Mucosa of descending colon (tissue), 3 donors: Measurements from ENCODE around the gene ITGA5. TPM values are rescaled to one million over a fixed set of nuclear protein-coding genes. Genes with fewer than 3 reads are reported as not detected.

Experiments
- ATAC-seq: fragments of 200-7000 bp; cut with Tn5 transposase; one replicate; pipeline ENCODE4 v1.9.1; 2020; ENCODE audit warnings: mild to moderate bottlenecking, moderate library complexity
- DNase-seq, 3 donors: peaks; one replicate each; pipeline ENCODE4 v3.0.0-alpha.2; 2020
- H3K36me3 ChIP-seq: fragments of 200-600 bp; one replicate; pipeline ENCODE4 v1.8.0; 2021; ENCODE audit warnings: low read depth, mild to moderate bottlenecking
- H3K4me1 ChIP-seq: fragments of 200-600 bp; one replicate; pipeline ENCODE4 v1.8.0; 2021; ENCODE audit warnings: low read depth, mild to moderate bottlenecking
- H3K4me3 ChIP-seq: fragments of 200-600 bp; one replicate; pipeline ENCODE4 v1.8.0; 2021; ENCODE audit warnings: mild to moderate bottlenecking
- H3K9me3 ChIP-seq: fragments of 200-600 bp; one replicate; pipeline ENCODE4 v1.8.0; 2021; ENCODE audit warnings: mild to moderate bottlenecking
- intact Hi-C, 2 donors: fragments of 100-400 bp; cut with DNase I in 1 of 2; cut with micrococcal nuclease in 1 of 2; formaldehyde crosslinking; loops; one replicate each; pipeline versions ENCODE4 v1.11.0 to v1.11.1; 2022; cut with DNase I, micrococcal nuclease
- total RNA-seq, 3 donors: library from RNA; stranded (reverse); fragmentation: NEBNext Ultra II Directional in 2 of 3; extraction: Animal tissue kit (Norgen Biotek cat#: 25700) in 2 of 3; gene quantifications; one replicate each; pipeline versions ENCODE4 v1.2.1 to v1.2.4, GENCODE V29; 2021 to 2023
- TF ChIP-seq, protein P1 (sequence below): fragments of 200-600 bp; IDR thresholded peaks from one replicate; pipeline ENCODE4 v1.8.0; 2022; ENCODE audit warnings: antibody characterized with exemption, mild to moderate bottlenecking
- donor health status: DM: no; HTN: no; CAD: no; lungs with moderate emphysema.
- donor health status: DM: no; HTN: no; CAD: no.
- donor health status: DM: no; HTN: yes; CAD: no.

The ITGA5 gene
- total RNA-seq, 3 donors from 2014 or later: 8.0 to 201 (median 61.8) TPM

DNA sequence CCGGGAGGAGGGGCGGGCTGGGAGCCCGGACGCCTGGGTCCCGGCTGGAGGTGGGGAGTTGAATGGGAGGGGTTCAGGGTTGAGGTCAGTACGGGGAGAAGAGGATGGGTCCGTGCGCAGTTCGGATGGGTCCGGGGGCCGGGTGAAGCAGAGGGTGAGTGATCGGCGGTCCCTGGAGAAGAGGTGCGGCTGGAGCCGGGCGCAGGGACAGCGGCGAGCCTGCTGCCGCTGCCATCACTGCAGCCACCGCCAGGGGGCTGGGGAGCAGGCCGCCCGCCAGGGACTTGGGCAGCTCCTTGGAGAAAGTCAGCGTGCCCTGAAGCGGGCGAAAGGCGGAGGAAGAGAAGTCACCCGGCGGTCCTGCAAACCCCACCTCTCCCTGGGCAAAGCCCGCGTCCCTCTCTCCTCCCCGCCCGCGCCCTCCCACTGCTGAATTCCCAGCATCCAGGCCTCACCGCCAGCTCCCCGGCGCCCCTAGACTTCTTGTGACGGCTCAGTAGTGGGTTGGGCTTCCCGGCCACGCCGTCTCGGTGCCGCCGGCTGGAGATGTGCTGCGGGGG, 48.8 kb downstream of the ITGA5 start:
- no peaks in the 10 kb centered on the region for H3K36me3 ChIP-seq
- ATAC-seq: peak; percentile 89
- intact Hi-C loops: no loop called here
- no peaks in the 10 kb centered on the region for H3K9me3 ChIP-seq
- peaks cover 16% of the 10 kb centered on the region for H3K4me1 ChIP-seq
- TF ChIP-seq, protein P1, sequence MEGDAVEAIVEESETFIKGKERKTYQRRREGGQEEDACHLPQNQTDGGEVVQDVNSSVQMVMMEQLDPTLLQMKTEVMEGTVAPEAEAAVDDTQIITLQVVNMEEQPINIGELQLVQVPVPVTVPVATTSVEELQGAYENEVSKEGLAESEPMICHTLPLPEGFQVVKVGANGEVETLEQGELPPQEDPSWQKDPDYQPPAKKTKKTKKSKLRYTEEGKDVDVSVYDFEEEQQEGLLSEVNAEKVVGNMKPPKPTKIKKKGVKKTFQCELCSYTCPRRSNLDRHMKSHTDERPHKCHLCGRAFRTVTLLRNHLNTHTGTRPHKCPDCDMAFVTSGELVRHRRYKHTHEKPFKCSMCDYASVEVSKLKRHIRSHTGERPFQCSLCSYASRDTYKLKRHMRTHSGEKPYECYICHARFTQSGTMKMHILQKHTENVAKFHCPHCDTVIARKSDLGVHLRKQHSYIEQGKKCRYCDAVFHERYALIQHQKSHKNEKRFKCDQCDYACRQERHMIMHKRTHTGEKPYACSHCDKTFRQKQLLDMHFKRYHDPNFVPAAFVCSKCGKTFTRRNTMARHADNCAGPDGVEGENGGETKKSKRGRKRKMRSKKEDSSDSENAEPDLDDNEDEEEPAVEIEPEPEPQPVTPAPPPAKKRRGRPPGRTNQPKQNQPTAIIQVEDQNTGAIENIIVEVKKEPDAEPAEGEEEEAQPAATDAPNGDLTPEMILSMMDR: peak; percentile 91
- peak; percentile 74 to 87 (median 86) for DNase-seq
- H3K4me3 ChIP-seq: no peak overlapping the region

- no peak for ATAC-seq
Observed at GRCh38 chr12:54369597-54370131, 49.4 kb downstream of the ITGA5 start.

DNA sequence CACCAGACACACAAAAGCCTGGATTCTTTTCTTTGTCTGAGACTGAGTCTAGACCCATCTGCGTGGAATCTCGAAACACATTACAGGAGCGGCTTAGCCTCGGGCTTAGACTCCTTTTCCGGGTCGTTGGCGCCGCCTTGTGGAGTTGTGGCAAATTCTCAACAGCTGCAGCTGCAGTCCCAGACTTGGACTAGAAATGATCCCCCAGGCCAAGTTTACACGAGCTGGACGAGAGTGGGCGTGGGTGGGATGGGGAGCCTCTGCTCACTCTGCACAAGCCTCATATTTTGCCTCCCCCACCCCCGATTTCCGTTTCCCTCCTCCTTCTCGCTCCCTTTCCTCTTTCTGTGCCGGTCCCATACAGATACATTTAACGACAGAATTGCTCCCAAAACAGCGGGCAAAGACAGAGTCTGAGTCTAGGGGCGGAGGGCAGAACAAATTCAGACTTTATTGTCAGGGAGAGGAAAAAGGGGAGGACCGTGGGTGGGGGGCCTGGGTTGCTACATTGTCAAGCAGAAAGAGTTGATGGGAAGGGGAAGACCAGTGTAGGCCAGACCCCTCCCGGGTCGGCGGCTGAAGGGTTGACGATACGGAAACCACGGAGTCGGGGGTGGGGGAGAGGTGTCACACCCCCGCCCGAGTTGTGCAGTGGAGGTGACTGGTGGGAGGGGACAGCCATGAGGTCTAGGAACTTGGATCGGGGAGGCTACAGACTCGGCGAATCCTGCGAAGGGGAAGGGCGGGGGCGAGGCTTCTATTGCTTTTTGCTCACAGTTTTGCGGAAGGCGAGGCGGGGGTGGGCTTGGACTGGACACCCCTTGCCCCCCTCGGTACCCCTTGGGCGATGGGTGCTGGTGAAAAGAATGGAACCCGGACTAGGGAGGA, 50.1 kb downstream of the ITGA5 start:
- peaks cover 16% of the 10 kb centered on the region for H3K4me1 ChIP-seq
- no peaks in the 10 kb centered on the region for H3K9me3 ChIP-seq
- H3K36me3 ChIP-seq: no peaks in the 10 kb centered on the region
- ATAC-seq: peak; percentile 81
- H3K4me3 ChIP-seq: no peak overlapping the region
- TF ChIP-seq, protein P1: peak; percentile 76
- intact Hi-C loops: loop anchor here in 1 of 2 donors (10.0 kb wide), 1 partner anchor 144 kb away; no protein-coding TSS in a partner anchor
- peak; percentile 90 to 93 (median 91) for DNase-seq

More at GRCh38 chr12:54369597-54370131, 49.4 kb downstream of the ITGA5 start:
- Histone ChIP-seq H3K36me3 (no peaks in the 10 kb centered on the region), H3K9me3 (no peaks in the 10 kb centered on the region), H3K4me1 (peaks cover 16% of the 10 kb centered on the region), H3K4me3 (no peak overlapping the region)
- intact Hi-C loops: loop anchor here in 1 of 2 donors (10.0 kb wide), 1 partner anchor 145 kb away; no protein-coding TSS in a partner anchor
- DNase-seq: no peak
- TF ChIP-seq, protein P1: no peak

GRCh38 chr12:54368025-54368708, 50.9 kb downstream of the ITGA5 start:
- H3K36me3 ChIP-seq: no peaks in the 10 kb centered on the region
- intact Hi-C loops: loop anchor here in 1 of 2 donors (10.0 kb wide), 1 partner anchor 143 kb away; no protein-coding TSS in a partner anchor
- TF ChIP-seq, protein P1: no peak
- no peak for ATAC-seq
- H3K4me3 ChIP-seq: no peak overlapping the region
- no peaks in the 10 kb centered on the region for H3K9me3 ChIP-seq
- no peak for DNase-seq
- peaks cover 16% of the 10 kb centered on the region for H3K4me1 ChIP-seq

DNA sequence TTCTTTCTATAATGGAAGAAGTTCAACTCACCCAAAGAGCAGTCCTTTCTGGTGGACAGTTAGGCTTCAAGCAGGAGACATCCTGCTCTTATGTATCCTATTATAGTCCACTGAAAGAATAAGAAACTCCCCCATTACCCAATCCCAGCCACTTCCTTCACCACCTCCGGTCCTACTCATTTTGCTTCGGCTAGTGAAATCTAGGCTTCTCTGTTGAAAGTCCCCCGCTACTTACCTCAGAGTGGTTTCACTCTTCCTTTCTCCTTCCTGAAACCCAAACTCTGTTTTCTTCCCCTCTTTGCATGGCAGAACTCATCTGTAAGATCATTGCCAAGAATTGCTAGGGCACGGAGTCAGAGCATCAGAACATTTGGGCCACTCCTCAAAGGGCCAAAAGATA, 54.7 kb downstream of the ITGA5 start, which contains the start of gene GPR84:
GPR84 (minus strand) TSS at position 74 of the 400 bp plus-strand sequence. CDS start 635 bp downstream, outside the sequence.
- Histone ChIP-seq H3K9me3 (no peaks in the 10 kb centered on the region), H3K36me3 (no peaks in the 10 kb centered on the region), H3K4me3 (no peak within 1 kb of the TSS), H3K4me1 (peaks cover 6% of the 10 kb centered on the region)
- intact Hi-C loops: loop anchor here (5.0 to 10.0 kb wide), 2 partner anchors 72 to 140 kb away; no protein-coding TSS in a partner anchor
- TF ChIP-seq, protein P1: no peak
- DNase-seq (no peak), ATAC-seq (no peak)
